ENCODE data around the gene ATAD1. TPM values are rescaled to one million over a fixed set of nuclear protein-coding genes. Genes with fewer than 3 reads are reported as not detected.
"Not testable (repeated sequence)": the region's sequence is repeated elsewhere in the genome, so short reads cannot be mapped to it uniquely, and the experiment has no call there.

ATAD1 gene
- total RNA-seq, 1 experiment from 2014 or later: 48.6 TPM

DNA sequence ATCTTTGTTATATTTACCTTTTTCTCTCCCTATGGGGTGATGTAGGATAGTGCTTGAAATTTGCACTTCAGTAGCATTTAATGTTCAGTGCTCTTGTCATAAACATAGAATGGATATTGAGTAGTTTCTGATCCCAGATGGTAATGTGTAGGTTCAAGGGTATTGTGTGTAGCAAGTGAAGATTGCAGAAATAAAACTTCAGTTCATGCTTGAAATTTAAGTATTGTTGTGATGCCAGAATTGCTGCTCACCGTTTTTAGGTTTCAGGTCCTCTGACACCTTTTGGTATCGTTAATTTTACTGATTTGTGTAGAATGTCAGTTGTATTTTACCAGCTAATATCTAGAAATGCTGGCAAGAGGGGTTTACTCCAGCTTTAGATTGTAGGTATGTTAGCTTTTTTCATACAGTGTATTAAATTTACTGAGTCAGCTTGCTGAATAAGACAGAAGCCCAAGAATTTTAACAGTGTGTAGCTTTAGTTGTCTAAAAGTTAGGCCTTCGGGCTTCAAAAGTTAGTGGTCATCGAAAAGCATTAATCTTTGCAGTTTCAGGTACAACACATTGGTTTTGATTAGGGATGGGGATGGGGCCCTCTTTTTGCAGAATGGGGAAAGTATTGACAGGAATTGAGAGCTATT lies 47.3 kb upstream of the ATAD1 start:
- BruUV-seq (replicated peaks): no TSS peak
- intact Hi-C loops (cut with micrococcal nuclease; ENCODE audit: unreplicated experiment): loop anchor here (5.0 to 10.0 kb wide), 2 partner anchors 62 to 109 kb away; no protein-coding TSS in a partner anchor
- peaks cover 25% of the 10 kb centered on the region for H3K4me1 ChIP-seq (ENCODE audit: insufficient read depth, low read length, poor library complexity, severe bottlenecking)
- no peaks in the 10 kb centered on the region for H3K36me3 ChIP-seq (ENCODE audit: insufficient read depth, low read length, poor library complexity, severe bottlenecking)
- H3K9me3 ChIP-seq (ENCODE audit: low read depth, low read length, poor library complexity, severe bottlenecking): no peaks in the 10 kb centered on the region
- H3K27me3 ChIP-seq (replicated peaks; ENCODE audit: insufficient read depth, low read depth, low read length, poor library complexity): no peaks in the 10 kb centered on the region
- H3K27ac ChIP-seq (ENCODE audit: low read depth, low read length, poor library complexity, severe bottlenecking): peak overlapping the region; percentile 91
- CTCF ChIA-PET: no interaction called here
- no peak for DNase-seq (ENCODE audit: low spot score)
- peak overlapping the region; percentile 80 for H3K4me3 ChIP-seq (ENCODE audit: low read depth, low read length, poor library complexity, severe bottlenecking)
- POLR2A ChIA-PET (ENCODE audit: low non-redundant PET): interaction anchor here (1.1 kb wide), 1 partner anchor 249 kb away, joined by 3 read pairs; no protein-coding TSS in a partner anchor
- TF ChIP-seq EZH2 (IDR thresholded peaks at IDR 0.05; ENCODE audit: borderline replicate concordance, low read depth, low read length, poor library complexity, severe bottlenecking): no peak
- TF ChIP-seq, protein P1, sequence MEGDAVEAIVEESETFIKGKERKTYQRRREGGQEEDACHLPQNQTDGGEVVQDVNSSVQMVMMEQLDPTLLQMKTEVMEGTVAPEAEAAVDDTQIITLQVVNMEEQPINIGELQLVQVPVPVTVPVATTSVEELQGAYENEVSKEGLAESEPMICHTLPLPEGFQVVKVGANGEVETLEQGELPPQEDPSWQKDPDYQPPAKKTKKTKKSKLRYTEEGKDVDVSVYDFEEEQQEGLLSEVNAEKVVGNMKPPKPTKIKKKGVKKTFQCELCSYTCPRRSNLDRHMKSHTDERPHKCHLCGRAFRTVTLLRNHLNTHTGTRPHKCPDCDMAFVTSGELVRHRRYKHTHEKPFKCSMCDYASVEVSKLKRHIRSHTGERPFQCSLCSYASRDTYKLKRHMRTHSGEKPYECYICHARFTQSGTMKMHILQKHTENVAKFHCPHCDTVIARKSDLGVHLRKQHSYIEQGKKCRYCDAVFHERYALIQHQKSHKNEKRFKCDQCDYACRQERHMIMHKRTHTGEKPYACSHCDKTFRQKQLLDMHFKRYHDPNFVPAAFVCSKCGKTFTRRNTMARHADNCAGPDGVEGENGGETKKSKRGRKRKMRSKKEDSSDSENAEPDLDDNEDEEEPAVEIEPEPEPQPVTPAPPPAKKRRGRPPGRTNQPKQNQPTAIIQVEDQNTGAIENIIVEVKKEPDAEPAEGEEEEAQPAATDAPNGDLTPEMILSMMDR (conservative IDR thresholded peaks at IDR 0.05; ENCODE audit: low read depth, low read length): no peak

DNA sequence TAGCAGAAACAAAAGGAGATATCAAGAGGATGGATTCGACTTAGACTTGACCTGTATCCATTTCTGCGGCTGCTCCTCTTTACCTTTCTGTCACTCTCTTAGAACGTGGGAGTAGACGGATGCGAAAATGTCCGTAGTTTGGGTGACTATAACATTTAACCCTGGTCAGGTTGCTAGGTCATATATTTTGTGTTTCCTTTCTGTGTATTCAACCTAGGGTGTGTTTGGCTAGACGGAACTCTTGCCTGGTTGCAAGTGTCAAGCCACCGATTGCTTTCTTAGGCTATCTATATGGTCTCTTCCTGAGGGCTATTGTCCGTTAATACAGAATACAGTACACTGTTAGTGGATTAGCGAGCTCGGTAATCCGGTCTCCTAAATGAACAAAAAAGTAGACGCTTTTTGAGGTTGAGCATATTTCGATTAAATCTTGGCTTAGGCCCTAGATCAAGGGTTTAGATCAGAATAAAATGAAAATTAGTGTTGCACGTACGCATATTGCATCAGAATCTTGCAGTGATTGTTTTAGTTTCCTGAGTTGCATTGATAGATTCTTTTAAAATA lies 46.6 kb upstream of the ATAD1 start:
- H3K9me3 ChIP-seq (ENCODE audit: low read depth, low read length, poor library complexity, severe bottlenecking): no peaks in the 10 kb centered on the region
- ChIA-PET POLR2A (ENCODE audit: low non-redundant PET) (no interaction called here), CTCF (no interaction called here)
- peak overlapping the region; percentile 80 for H3K4me3 ChIP-seq (ENCODE audit: low read depth, low read length, poor library complexity, severe bottlenecking)
- H3K36me3 ChIP-seq (ENCODE audit: insufficient read depth, low read length, poor library complexity, severe bottlenecking): no peaks in the 10 kb centered on the region
- intact Hi-C loops (cut with micrococcal nuclease; ENCODE audit: unreplicated experiment): loop anchor here (5.0 to 10.0 kb wide), 4 partner anchors 63 to 688 kb away; partner anchors contain the start of gene PAPSS2
- no peaks in the 10 kb centered on the region for H3K27me3 ChIP-seq (replicated peaks; ENCODE audit: insufficient read depth, low read depth, low read length, poor library complexity)
- H3K27ac ChIP-seq (ENCODE audit: low read depth, low read length, poor library complexity, severe bottlenecking): peak overlapping the region; percentile 91
- peaks cover 19% of the 10 kb centered on the region for H3K4me1 ChIP-seq (ENCODE audit: insufficient read depth, low read length, poor library complexity, severe bottlenecking)
- peak; percentile 24 for DNase-seq (ENCODE audit: low spot score)
- BruUV-seq (replicated peaks): no TSS peak
- TF ChIP-seq, protein P1 (conservative IDR thresholded peaks at IDR 0.05; ENCODE audit: low read depth, low read length): no peak
- no peak for TF ChIP-seq EZH2 (IDR thresholded peaks at IDR 0.05; ENCODE audit: borderline replicate concordance, low read depth, low read length, poor library complexity, severe bottlenecking)

DNA sequence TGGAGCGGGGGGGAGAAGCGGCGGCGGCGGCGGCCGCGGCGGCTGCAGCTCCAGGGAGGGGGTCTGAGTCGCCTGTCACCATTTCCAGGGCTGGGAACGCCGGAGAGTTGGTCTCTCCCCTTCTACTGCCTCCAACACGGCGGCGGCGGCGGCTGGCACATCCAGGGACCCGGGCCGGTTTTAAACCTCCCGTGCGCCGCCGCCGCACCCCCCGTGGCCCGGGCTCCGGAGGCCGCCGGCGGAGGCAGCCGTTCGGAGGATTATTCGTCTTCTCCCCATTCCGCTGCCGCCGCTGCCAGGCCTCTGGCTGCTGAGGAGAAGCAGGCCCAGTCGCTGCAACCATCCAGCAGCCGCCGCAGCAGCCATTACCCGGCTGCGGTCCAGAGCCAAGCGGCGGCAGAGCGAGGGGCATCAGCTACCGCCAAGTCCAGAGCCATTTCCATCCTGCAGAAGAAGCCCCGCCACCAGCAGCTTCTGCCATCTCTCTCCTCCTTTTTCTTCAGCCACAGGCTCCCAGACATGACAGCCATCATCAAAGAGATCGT lies 46.0 kb upstream of the ATAD1 start:
- Histone ChIP-seq H3K4me3 (ENCODE audit: low read depth, low read length, poor library complexity, severe bottlenecking) (peak overlapping the region; percentile 80), H3K4me1 (ENCODE audit: insufficient read depth, low read length, poor library complexity, severe bottlenecking) (peaks cover 18% of the 10 kb centered on the region), H3K27ac (ENCODE audit: low read depth, low read length, poor library complexity, severe bottlenecking) (peak overlapping the region; percentile 91)
- H3K36me3 ChIP-seq (ENCODE audit: insufficient read depth, low read length, poor library complexity, severe bottlenecking); CTCF ChIA-PET; POLR2A ChIA-PET (ENCODE audit: low non-redundant PET); BruUV-seq (replicated peaks); H3K9me3 ChIP-seq (ENCODE audit: low read depth, low read length, poor library complexity, severe bottlenecking); H3K27me3 ChIP-seq (replicated peaks; ENCODE audit: insufficient read depth, low read depth, low read length, poor library complexity): not testable (repeated sequence)
- peak; percentile 34 for DNase-seq (ENCODE audit: low spot score)
- intact Hi-C loops (cut with micrococcal nuclease; ENCODE audit: unreplicated experiment): loop anchor here (5.0 to 10.0 kb wide), 3 partner anchors 111 to 688 kb away; partner anchors contain the start of gene PAPSS2
